ENCODE data around the gene SH3D19.

Gene SH3D19

DNA sequence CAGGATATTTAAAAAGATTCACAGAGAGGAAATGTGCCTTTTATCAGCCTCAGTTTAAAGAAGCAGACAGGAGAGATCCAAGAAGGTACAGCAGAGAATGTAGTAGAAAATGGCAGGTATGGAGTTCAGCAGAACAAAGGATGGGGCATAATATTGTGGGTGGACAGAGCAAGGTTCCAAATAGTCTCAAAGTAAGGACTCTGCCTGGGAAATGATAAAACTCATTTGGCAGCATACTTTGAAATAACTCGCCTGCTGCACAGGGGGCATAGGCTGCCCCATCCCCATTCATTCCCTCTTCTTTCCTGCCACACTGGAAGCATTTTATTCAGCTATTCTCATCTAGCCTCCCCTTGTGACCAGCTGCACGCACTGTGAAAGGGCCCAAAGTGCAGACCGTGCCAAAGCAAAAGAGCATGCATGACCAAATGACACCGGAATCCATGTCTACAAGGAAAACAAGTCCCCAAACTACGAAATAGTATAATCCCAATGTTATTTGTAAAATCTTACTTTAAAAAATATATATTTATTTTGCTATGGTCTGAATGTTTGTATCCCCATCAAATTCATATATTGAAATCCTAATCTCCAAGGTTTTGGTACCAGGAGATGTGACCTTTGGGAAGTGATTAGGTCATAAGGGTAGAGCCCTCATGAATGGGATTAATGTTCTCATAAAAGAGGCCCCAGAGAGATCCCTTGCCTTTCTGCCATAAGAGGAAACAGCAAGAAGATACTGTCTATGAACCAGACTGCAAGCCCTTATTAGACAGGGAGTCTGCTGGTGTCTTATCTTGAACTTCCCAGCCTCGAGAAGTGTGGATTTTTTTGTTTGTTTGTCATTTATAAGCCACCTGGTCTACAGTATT, 125.8 kb downstream of the SH3D19 start:
- peak in 53 of 56 donors; percentile 5 to 83 (median 60) for DNase-seq

- no peak for DNase-seq
These were observed 126.7 kb downstream of the SH3D19 start for GRCh38 chr4:151198748-151199147.

- DNase-seq, result no peak
These were observed 128.2 kb downstream of the SH3D19 start for GRCh38 chr4:151197247-151197646.

GRCh38 chr4:151195801-151196200, 129.6 kb downstream of the SH3D19 start:
- no peak for DNase-seq

GRCh38 chr4:151193414-151193813, 132.0 kb downstream of the SH3D19 start:
- DNase-seq, result no peak

DNA sequence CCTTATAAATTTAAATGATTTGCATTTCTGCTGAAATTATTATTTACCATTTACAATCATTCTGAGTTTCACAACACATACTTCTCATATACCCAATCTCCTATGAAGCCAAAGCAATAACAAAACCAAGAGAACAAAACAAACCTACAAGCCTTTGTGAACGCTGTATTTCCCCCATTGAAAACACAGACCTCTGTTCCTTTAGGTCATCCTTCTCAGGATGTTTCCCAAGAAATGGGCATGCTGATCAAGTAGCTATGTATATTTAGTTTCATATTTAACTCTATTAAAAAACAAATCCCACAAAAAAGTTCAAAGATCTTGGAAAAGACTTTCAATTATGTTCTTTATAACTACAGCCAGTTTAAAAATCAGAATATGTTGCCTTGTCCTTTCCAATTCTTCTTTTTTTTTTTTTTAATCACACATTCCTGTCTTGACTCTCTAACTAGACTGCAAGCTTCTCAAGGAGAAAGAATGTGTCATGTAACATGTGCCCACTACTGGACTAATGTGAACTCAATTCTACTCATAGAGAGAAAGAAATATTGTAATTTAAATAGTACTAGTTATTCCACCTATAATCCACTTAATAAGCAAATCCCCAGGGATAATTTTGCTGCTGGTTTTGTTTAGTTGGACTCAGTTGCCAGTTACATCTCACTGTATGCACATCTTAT, 132.7 kb downstream of the SH3D19 start:
- DNase-seq, result no peak

DNA sequence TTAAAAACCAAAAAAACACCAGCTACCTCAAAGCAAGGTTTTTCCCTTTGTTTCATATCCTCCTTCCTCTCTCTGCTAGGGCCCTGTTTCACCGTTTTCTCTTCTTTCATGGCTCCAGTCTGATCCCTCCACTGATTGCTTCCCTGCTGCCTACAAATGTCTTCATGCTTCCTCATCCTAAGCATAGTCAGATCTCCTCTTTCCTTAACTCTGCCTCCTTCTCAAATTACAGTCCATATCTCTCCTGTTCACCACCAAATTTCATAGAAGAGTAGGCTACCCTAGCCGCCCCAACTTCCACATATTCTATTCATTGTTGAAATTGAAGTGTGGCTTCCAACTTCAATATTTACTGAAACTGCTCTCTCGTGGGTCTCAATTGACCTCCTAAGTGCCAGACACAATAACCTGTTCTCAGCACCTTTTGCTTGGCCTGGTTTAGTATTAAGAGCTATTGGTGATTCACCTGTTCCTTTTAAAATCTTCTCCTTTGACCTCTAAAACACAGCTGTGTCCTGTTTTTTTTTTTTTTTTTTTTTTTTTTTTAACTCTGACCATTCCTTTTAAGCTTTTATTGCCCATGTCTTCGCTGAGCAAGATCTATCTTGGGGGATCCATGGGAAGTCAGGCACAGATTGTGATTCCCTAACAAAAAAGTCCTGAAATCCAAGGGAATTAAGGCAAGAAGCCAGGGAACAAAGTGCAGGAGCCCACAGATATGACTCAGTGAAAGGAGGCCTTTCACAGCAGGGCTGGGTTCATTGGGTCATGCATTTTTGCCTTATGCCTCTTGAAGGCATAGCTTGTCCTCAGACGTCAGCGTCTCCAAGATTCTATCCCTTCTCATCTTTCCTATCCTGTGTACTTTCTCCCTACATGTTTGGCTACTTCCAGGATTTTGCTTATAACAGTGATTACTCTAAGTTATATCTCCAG, 140.6 kb downstream of the SH3D19 start:
- no peak for DNase-seq

- no peak for DNase-seq
These were observed 142.9 kb downstream of the SH3D19 start for GRCh38 chr4:151182455-151182996.

DNA sequence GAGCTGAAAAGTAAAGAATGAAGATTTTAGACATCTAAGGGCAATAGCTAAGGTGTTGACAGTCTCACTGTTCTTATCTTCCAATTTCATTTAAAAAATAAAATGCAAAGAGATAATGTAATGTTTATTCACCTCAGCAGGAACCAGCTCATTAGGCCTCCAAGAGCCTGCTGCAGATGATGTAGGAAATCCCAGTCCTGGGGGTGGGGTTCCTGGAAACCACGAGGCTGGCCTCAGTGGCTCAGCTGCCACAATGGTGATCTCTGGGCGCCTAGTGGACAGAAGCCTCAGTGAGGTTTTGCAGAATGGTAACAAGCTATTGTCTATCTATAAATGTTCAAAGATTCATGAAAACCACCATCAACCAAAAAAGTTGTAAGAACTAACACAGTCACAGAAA, 148.7 kb downstream of the SH3D19 start:
- DNase-seq, result peak in 2 of 56 donors; percentile 3 to 4

GRCh38 chr4:151175754-151176631, 149.4 kb downstream of the SH3D19 start:
- no peak for DNase-seq

- no peak for DNase-seq
These were observed 150.2 kb downstream of the SH3D19 start for GRCh38 chr4:151175233-151175632.

DNA sequence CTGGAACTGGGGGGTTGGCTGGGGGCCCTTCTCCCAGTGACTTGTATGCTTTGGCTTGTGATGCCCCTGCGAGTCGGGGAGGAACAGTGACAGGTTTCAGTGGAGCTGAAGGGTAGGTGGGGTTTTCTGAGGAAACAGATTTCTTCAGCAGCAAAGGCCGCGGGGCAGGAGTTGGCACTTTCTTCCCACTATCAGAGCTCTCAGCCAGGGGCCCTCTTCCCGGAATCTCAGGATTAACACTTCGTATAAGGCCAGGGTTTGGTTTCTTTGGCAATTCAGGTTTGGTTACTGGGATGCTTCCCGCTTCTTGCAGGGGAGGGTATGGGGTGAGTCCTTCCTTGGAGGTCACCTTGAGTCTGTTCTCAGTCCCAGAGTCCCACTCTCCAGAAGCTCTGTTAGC, 150.6 kb downstream of the SH3D19 start:
- no peak for DNase-seq

- no peak for DNase-seq
These were observed 151.5 kb downstream of the SH3D19 start for GRCh38 chr4:151173871-151174270.

GRCh38 chr4:151169900-151170299, 155.5 kb downstream of the SH3D19 start:
- no peak for DNase-seq

GRCh38 chr4:151169223-151169622, 156.2 kb downstream of the SH3D19 start:
- DNase-seq, result peak in 46 of 56 donors; percentile 2 to 68 (median 32)

DNA sequence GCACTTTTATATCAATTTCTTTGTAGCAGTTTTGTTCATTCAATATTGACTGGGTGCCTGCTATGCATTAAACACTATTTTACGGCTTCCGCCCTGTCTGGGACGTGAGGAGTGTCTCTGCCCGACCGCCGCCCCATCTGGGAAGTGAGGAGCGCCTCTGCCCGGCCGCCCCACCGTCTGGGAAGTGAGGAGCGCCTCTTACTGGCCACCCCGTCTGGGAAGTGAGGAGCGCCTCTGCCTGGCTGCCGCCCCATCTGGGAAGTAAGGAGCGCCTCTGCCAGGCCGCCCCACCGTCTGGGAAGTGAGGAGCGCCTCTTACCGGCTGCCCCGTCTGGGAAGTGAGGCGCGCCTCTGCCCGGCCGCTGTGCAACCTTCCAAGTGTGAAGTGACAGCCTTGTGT, 157.8 kb downstream of the SH3D19 start:
- no peak for DNase-seq

- no peak for DNase-seq
These were observed 158.8 kb downstream of the SH3D19 start for GRCh38 chr4:151166636-151167035.

DNA sequence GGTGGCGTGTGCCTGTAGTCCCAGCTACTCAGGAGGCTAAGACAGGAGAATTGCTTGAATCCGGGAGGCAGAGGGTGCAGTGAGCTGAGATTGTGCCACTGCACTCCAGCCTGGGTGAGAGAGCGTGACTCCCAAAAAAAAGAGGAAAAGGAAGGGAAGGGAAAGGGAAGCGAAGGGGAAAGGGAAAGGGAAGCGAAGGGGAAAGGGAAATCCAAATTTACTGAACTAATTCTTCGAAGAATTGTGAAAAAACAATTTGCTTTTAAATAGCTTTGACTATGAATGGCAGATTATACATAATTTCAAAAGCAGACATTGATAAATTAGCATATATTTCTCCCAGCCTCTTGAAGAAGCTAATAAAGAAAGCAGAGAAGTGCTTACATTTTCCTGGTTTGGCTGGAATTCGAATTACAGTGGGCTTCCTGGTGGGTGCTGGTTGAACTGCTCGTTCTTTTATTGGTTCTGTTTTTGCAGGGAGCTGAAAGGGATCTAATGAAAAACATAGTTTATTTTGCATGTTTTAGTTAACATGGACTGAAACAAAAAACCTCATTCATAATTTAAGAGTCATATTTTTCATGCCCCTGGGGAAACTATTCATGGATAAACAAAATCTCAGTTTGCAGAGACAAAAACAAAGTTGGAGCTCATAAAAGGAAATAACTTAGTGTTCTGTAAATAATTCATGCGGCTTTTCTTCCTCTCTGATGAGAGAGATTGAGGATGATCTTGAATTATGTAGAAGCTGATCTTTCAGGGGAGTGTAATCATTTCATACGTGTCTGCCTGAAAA, 160.0 kb downstream of the SH3D19 start:
- no peak for DNase-seq

GRCh38 chr4:151163855-151164254, 161.6 kb downstream of the SH3D19 start:
- no peak for DNase-seq

Data from nucleus accumbens (tissue), 56 donors.